ENCODE results near the gene MAGEA9. TPM values are rescaled to one million over a fixed set of nuclear protein-coding genes. Genes with fewer than 3 reads are reported as not detected.
"Not testable (repeated sequence)": the region's sequence is repeated elsewhere in the genome, so short reads cannot be mapped to it uniquely, and the experiment has no call there.

Gene MAGEA9, protein sequence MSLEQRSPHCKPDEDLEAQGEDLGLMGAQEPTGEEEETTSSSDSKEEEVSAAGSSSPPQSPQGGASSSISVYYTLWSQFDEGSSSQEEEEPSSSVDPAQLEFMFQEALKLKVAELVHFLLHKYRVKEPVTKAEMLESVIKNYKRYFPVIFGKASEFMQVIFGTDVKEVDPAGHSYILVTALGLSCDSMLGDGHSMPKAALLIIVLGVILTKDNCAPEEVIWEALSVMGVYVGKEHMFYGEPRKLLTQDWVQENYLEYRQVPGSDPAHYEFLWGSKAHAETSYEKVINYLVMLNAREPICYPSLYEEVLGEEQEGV
- polyA plus RNA-seq (2011; rRNA removed) (not detected in 2 replicates), polyA minus RNA-seq (2011; rRNA and poly(A)+ RNA removed) (not detected in 2 replicates)

DNA sequence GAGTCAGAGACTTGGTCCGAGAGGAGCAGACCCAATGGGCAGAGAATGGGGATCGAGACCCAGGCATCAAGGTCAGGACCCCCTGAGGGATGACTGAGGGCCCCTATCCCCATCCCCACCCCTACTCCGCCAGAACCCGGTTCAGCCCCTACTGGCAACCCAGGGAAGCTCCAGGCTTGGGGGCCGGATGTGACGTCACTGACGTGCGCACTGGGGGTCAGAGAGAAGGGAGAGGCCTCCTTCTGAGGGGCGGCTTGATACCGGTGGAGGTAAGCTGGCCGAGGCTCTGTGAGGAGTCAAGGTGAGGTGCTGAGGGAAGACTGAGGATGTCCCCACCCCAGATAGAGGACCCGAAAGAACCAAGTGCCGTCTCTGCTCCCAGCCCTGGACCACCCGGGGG, at the start of gene MAGEA9:
MAGEA9 (plus strand) TSS at position 204 of the 400 bp plus-strand sequence. CDS start 4,281 bp downstream, outside the sequence.
- POLR2A ChIA-PET; DNase-seq (ENCODE audit: low read depth); H3K27me3 ChIP-seq (ENCODE audit: control insufficient read depth, insufficient read depth, low read length); H3K36me3 ChIP-seq (ENCODE audit: control insufficient read depth, insufficient read depth, low read length); CTCF ChIA-PET; H3K4me3 ChIP-seq (ENCODE audit: low read depth, low read length): not testable (repeated sequence)

DNA sequence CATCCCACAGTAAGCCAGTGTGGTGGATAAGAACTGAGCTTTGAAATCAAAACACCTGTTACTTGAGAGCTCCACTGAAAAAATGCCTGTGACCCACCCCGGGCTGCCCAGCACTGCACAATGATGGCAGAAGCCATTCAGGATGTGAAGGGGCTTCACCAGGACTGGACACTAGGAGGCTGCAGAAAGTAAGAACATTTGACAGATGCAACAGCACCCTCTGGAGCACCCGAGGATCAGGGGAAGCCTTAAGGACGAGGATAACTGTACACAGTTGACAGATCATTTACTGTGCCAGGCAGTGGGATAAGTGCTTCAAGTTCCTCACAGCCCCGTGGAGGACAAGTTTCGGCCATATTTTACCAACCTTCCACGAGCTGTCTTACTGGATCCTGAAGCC, 39.5 kb upstream of the MAGEA9 start:
- H3K4me3 ChIP-seq (ENCODE audit: low read depth, low read length); CTCF ChIA-PET; H3K36me3 ChIP-seq (ENCODE audit: control insufficient read depth, insufficient read depth, low read length); H3K27me3 ChIP-seq (ENCODE audit: control insufficient read depth, insufficient read depth, low read length); POLR2A ChIA-PET; DNase-seq (ENCODE audit: low read depth): not testable (repeated sequence)

DNA sequence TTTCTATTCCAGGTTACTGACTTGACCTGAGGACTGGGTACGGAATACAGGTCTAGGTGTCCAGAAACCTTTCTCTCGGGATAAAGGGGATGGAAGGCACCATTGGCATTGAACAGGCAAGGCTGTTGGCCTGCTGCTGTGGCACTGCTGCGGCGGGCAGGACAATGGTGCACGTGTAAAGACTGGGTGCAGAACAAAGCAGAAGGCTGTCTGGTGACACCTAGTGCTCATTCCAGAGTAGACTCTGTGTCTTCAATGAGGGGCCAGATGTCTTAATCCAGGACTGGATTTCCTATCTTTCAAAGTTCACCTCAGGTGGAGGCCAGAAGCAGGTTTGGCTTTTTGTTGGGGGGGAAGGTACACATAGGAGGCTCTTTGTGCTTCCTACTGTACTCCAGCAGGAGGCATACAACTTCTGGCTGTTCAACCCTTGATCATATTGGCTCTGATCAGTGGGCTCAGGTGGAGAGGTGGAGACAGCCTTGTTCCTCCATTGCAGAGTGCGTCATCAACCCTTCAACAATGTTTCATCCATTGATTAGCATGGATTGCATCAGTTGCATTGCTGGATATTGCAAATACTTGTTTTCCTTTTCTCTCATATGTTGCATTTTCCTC, 35.2 kb upstream of the MAGEA9 start:
- CTCF ChIA-PET; DNase-seq (ENCODE audit: low read depth); H3K4me3 ChIP-seq (ENCODE audit: low read depth, low read length); H3K36me3 ChIP-seq (ENCODE audit: control insufficient read depth, insufficient read depth, low read length); POLR2A ChIA-PET; H3K27me3 ChIP-seq (ENCODE audit: control insufficient read depth, insufficient read depth, low read length): not testable (repeated sequence)

DNA sequence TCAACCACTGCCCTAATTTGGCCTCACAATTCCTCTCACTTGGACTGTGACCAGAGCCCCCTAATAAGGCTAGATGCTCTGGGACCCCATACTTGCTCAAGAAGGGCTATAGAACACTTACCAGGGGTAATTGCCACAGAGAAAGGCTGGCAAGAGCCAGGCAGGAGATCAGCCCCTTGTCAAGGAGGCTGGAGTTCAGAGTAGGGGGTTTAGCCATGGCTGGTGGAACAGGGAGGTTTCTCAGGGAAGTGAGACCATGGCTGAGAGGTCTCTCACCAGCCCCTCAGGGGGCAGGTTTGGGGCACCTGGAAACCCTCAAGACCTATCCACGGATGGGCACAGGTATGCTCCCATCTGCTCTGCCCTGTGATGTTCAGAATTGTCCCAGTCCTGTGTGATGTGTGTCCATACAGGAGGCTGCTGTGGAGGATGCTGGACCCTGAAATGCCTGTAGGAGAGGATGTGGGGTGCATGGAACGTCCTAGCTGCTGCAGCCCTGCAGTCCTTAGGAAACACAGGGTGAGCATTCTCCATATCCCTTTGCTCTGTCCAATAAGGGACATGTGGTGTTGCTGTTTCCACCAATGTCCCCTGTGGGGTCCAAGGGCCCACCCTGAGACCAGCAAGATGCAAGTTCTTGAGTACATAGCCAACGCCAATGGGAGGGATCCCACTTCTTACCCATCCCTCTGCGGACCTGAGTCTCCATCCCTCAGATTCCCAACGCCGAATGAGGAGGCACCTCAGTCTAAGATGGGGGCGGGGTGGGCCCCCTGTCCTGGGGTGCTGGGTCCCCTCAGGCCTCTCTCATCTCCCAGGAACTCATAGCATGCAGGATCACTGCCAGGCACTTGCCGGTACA, 24.3 kb upstream of the MAGEA9 start:
- ChIA-PET CTCF (no interaction called here), POLR2A (no interaction called here)
- TF ChIP-seq, protein P1, sequence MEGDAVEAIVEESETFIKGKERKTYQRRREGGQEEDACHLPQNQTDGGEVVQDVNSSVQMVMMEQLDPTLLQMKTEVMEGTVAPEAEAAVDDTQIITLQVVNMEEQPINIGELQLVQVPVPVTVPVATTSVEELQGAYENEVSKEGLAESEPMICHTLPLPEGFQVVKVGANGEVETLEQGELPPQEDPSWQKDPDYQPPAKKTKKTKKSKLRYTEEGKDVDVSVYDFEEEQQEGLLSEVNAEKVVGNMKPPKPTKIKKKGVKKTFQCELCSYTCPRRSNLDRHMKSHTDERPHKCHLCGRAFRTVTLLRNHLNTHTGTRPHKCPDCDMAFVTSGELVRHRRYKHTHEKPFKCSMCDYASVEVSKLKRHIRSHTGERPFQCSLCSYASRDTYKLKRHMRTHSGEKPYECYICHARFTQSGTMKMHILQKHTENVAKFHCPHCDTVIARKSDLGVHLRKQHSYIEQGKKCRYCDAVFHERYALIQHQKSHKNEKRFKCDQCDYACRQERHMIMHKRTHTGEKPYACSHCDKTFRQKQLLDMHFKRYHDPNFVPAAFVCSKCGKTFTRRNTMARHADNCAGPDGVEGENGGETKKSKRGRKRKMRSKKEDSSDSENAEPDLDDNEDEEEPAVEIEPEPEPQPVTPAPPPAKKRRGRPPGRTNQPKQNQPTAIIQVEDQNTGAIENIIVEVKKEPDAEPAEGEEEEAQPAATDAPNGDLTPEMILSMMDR (IDR thresholded peaks at IDR 0.05; ENCODE audit: insufficient read depth, low read depth, low read length) = no peak
- Histone ChIP-seq H3K4me3 (ENCODE audit: low read depth, low read length) (no peak overlapping the region), H3K36me3 (ENCODE audit: control insufficient read depth, insufficient read depth, low read length) (no peaks in the 10 kb centered on the region), H3K27me3 (ENCODE audit: control insufficient read depth, insufficient read depth, low read length) (no peaks in the 10 kb centered on the region)
- no peak for DNase-seq (ENCODE audit: low read depth)

DNA sequence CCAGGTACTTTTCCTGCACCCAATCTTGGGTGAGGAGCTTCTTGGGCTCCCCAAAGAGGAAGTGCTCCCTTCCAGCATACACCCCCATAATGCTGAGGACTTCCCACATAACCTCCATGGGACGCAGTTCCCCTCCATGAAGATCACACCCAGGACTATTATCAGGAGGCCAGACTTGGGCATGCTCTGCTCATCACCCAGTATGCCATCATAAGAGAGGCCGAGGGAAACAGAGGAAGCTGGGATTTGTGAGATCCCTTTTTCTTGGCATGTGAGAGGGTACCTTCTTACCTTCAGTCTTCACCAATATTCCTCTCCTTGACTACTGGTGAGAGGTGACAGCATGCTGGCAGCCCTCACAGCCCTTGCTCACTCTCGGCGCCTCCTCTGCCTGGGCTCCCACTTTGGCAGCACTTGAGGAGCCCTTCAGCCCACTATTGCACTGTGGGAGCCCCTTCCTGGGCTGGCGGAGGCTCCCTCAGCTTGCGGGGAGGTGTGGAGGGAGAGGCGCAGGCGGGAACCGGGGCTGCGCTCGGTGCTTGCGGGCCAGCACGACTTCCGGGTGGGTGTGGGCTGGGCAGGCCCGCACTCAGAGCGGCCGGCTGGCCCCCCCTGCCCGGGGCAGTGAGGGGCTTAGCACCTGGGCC, 23.5 kb upstream of the MAGEA9 start:
- Histone ChIP-seq H3K36me3 (ENCODE audit: control insufficient read depth, insufficient read depth, low read length) (no peaks in the 10 kb centered on the region), H3K27me3 (ENCODE audit: control insufficient read depth, insufficient read depth, low read length) (no peaks in the 10 kb centered on the region), H3K4me3 (ENCODE audit: low read depth, low read length) (no peak overlapping the region)
- TF ChIP-seq, protein P1 (IDR thresholded peaks at IDR 0.05; ENCODE audit: insufficient read depth, low read depth, low read length) = no peak
- ChIA-PET POLR2A (no interaction called here), CTCF (no interaction called here)
- DNase-seq (ENCODE audit: low read depth) = no peak

DNA sequence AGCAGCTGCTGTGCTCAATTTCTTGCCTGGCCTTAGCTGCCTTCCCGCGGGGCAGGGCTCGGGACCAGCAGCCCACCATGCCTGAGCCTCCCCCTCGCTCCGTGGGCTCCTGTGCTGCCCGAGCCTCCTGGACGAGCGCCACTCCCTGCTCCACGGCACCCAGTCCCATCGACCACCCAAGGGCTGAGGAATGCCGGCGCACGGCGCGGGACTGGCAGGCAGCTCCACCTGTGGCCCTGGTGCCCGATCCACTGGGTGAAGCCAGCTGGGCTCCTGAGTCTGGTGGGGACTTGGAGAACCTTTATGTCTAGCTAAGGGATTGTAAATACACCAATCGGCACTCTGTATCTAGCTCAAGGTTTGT, 23.0 kb upstream of the MAGEA9 start:
- DNase-seq (ENCODE audit: low read depth); CTCF ChIA-PET; H3K4me3 ChIP-seq (ENCODE audit: low read depth, low read length); H3K27me3 ChIP-seq (ENCODE audit: control insufficient read depth, insufficient read depth, low read length); H3K36me3 ChIP-seq (ENCODE audit: control insufficient read depth, insufficient read depth, low read length); POLR2A ChIA-PET: not testable (repeated sequence)

DNA sequence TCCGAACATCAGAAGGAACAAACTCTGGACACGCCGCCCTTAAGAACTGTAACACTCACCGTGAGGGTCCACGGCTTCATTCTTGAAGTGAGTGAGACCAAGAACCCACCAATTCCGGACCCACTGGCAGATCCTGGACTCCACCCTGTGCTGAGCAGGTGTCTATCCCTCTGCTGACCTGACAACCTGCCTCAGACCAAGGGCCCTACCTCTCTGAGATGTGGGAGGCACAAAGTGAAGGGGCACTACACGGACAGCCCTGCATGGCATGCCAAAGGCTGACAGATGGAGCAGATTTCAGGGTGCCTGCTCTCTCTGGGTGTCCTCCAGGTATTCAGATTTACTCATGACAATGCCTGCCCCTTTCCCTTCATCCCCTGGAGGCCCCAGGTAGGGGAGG, 21.9 kb upstream of the MAGEA9 start:
- CTCF ChIA-PET = no interaction called here
- POLR2A ChIA-PET = no interaction called here
- Histone ChIP-seq H3K4me3 (ENCODE audit: low read depth, low read length) (no peak overlapping the region), H3K36me3 (ENCODE audit: control insufficient read depth, insufficient read depth, low read length) (no peaks in the 10 kb centered on the region), H3K27me3 (ENCODE audit: control insufficient read depth, insufficient read depth, low read length) (no peaks in the 10 kb centered on the region)
- TF ChIP-seq, protein P1 (IDR thresholded peaks at IDR 0.05; ENCODE audit: insufficient read depth, low read depth, low read length) = no peak
- no peak for DNase-seq (ENCODE audit: low read depth)

Measured in BJ (cell line).